BLaER1 (cell line): ENCODE data around the gene ACTN4.

Experiments
- H3K27ac ChIP-seq: shearing (Covaris generic); formaldehyde crosslinking; 2 replicates; pipeline ENCODE4 v1.8.1; 2022
- H3K27me3 ChIP-seq: shearing (Covaris generic); formaldehyde crosslinking; 2 replicates; pipeline ENCODE4 v1.8.1; 2022
- H3K36me3 ChIP-seq: shearing (Covaris generic); formaldehyde crosslinking; 2 replicates; pipeline ENCODE4 v1.8.1; 2022
- H3K4me1 ChIP-seq: shearing (Covaris generic); formaldehyde crosslinking; 2 replicates; pipeline ENCODE4 v1.8.1; 2022
- H3K4me2 ChIP-seq: shearing (Covaris generic); formaldehyde crosslinking; 2 replicates; pipeline ENCODE4 v1.8.1; 2022
- H3K4me3 ChIP-seq: shearing (Covaris generic); formaldehyde crosslinking; 2 replicates; pipeline ENCODE4 v1.8.1; 2022
- H3K9ac ChIP-seq: shearing (Covaris generic); formaldehyde crosslinking; 2 replicates; pipeline ENCODE4 v1.8.1; 2022
- H3K9me3 ChIP-seq: shearing (Covaris generic); formaldehyde crosslinking; 2 replicates; pipeline ENCODE4 v1.8.1; 2022
- H4K20me1 ChIP-seq: shearing (Covaris generic); formaldehyde crosslinking; 2 replicates; pipeline ENCODE4 v1.8.1; 2022
- Cebpa-rat ChIP-seq: shearing (Covaris generic); IDR thresholded peaks from 2 replicates; pipeline ENCODE4 v1.8.1; 2022

The ACTN4 gene

GRCh38 chr19:38684862-38685665 lies 37.6 kb downstream of the ACTN4 start:
- H3K9me3 ChIP-seq, result no peaks in the 10 kb centered on the region
- peak overlapping the region; percentile 69 for H3K9ac ChIP-seq
- peaks cover 94% of the 10 kb centered on the region for H3K4me1 ChIP-seq
- no peaks in the 10 kb centered on the region for H3K27me3 ChIP-seq
- H3K4me3 ChIP-seq, result 0 out of 2 replicates have a peak overlapping the region, but pooled peaks have one; percentile 2
- peak overlapping the region; percentile 89 for H3K4me2 ChIP-seq
- peak overlapping the region; percentile 74 for H3K27ac ChIP-seq
- H4K20me1 ChIP-seq, result peaks cover 58% of the 10 kb centered on the region
- TF ChIP-seq Cebpa-rat, result no peak
- H3K36me3 ChIP-seq, result peaks cover 26% of the 10 kb centered on the region

- peaks cover 94% of the 10 kb centered on the region for H3K4me1 ChIP-seq
- H3K9me3 ChIP-seq, result no peaks in the 10 kb centered on the region
- no peak for TF ChIP-seq Cebpa-rat
- peak overlapping the region; percentile 89 for H3K4me2 ChIP-seq
- peaks cover 28% of the 10 kb centered on the region for H3K36me3 ChIP-seq
- H3K27ac ChIP-seq, result peak overlapping the region; percentile 74
- H3K4me3 ChIP-seq, result peak overlapping the region; percentile 21
- peaks cover 52% of the 10 kb centered on the region for H4K20me1 ChIP-seq
- peak overlapping the region; percentile 69 for H3K9ac ChIP-seq
- no peaks in the 10 kb centered on the region for H3K27me3 ChIP-seq
Observed at GRCh38 chr19:38685666-38686529, 38.4 kb downstream of the ACTN4 start.

- Histone ChIP-seq H3K9me3 (no peaks in the 10 kb centered on the region), H3K27me3 (no peaks in the 10 kb centered on the region), H3K27ac (peak overlapping the region; percentile 74), H4K20me1 (peaks cover 49% of the 10 kb centered on the region), H3K4me2 (peak overlapping the region; percentile 89), H3K9ac (peak overlapping the region; percentile 69; the same call in 1 of the 2 replicates), H3K4me3 (peak overlapping the region; percentile 21), H3K36me3 (peaks cover 23% of the 10 kb centered on the region), H3K4me1 (peaks cover 94% of the 10 kb centered on the region)
- TF ChIP-seq Cebpa-rat, result no peak
Observed at GRCh38 chr19:38686530-38686888, 39.1 kb downstream of the ACTN4 start.

- H3K27ac ChIP-seq, result no peak overlapping the region
- peaks cover 12% of the 10 kb centered on the region for H3K36me3 ChIP-seq
- H3K9me3 ChIP-seq, result no peaks in the 10 kb centered on the region
- no peak for TF ChIP-seq Cebpa-rat
- H3K4me3 ChIP-seq, result no peak overlapping the region
- peak overlapping the region; percentile 89 for H3K4me2 ChIP-seq
- H3K4me1 ChIP-seq, result peaks cover 98% of the 10 kb centered on the region
- H4K20me1 ChIP-seq, result peaks cover 49% of the 10 kb centered on the region
- H3K27me3 ChIP-seq, result no peaks in the 10 kb centered on the region
- no peak overlapping the region for H3K9ac ChIP-seq
Observed at GRCh38 chr19:38687837-38688378, 40.5 kb downstream of the ACTN4 start.

DNA sequence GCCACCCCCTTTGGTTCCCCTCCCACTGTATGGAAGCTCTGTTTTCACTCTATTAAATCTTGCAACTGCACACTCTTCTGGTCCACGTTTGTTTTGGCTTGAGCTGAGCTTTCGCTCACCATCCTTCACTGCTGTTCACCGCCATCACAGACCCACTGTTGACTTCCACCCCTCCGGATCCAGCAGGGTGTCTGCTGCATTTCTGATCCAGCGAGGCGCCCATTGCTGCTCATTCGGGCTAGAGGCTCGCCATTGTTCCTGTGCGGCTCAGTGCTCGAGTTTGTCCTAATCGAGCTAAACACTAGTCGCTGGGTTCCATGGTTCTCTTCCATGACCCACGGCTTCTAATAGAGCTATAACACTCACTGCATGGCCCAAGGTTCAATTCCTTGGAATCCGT lies 42.7 kb downstream of the ACTN4 start:
- Histone ChIP-seq H3K27ac (no peak overlapping the region), H3K27me3 (no peaks in the 10 kb centered on the region), H3K4me1 (peaks cover 98% of the 10 kb centered on the region), H3K9ac (no peak overlapping the region), H3K9me3 (no peaks in the 10 kb centered on the region), H3K4me3 (no peak overlapping the region), H3K4me2 (peak overlapping the region; percentile 86), H4K20me1 (peaks cover 52% of the 10 kb centered on the region), H3K36me3 (peaks cover 12% of the 10 kb centered on the region)
- TF ChIP-seq Cebpa-rat, result no peak

- Histone ChIP-seq H4K20me1 (peaks cover 54% of the 10 kb centered on the region), H3K9me3 (no peaks in the 10 kb centered on the region), H3K36me3 (peaks cover 17% of the 10 kb centered on the region), H3K27me3 (no peaks in the 10 kb centered on the region), H3K4me3 (no peak overlapping the region), H3K9ac (no peak overlapping the region), H3K4me2 (peak overlapping the region; percentile 86), H3K27ac (0 out of 2 replicates have a peak overlapping the region, but pooled peaks have one; percentile 32), H3K4me1 (peaks cover 98% of the 10 kb centered on the region)
- no peak for TF ChIP-seq Cebpa-rat
Observed at GRCh38 chr19:38690832-38691231, 43.4 kb downstream of the ACTN4 start.

- Histone ChIP-seq H3K4me1 (peaks cover 98% of the 10 kb centered on the region), H3K9ac (peak overlapping the region; percentile 69), H3K4me3 (peak overlapping the region; percentile 42; the same call in 1 of the 2 replicates), H4K20me1 (peaks cover 57% of the 10 kb centered on the region), H3K36me3 (peaks cover 29% of the 10 kb centered on the region), H3K27me3 (no peaks in the 10 kb centered on the region), H3K4me2 (peak overlapping the region; percentile 86), H3K27ac (peak overlapping the region; percentile 77), H3K9me3 (no peaks in the 10 kb centered on the region)
- no peak for TF ChIP-seq Cebpa-rat
Observed at GRCh38 chr19:38691938-38692457, 44.5 kb downstream of the ACTN4 start.

DNA sequence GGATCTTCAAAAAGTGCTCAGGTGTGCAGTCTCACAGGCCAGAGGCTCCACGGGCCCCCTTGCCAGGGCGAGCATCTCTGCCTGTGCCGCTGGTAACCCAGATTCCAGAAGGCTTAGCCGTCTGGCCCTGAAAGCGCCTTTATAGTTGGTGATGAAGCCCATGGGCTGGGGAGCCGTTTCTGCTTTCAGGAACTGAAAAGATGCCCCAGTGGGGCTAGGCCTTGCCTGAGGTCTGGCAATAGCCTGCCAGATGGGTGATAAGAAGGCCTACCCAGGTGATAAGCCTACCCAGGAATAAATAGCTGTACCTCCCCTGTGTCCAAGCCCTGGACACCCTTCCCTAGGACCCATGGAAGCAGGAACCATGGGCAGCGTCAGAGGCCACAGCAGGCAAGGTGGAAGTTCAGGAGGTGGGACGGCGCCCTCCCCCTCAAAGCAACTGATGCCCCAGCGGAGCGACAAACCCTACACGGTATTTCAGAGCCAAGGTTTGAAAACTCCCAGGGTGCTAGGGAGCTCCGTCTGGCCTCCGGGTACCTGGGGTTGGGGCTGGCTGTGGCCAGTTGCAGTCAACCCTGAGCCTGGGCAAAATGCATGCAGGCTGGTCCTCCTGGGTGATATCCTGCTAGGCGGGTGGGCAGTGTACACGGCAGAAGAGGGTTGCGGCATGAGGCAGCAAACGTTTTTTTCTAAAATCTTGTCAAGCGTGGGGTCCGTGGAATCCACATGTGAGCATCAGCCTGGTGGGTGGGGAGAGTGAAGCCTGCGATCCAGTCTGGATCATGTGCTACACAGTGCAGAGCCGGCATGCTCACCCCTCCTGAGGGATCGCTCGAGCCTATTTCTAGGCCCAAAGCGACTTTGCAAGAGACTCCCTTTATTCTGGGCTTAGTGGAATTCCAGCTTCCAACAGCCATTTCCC lies 45.3 kb downstream of the ACTN4 start:
- no peaks in the 10 kb centered on the region for H3K27me3 ChIP-seq
- peak overlapping the region; percentile 77 for H3K27ac ChIP-seq
- H3K36me3 ChIP-seq, result peaks cover 36% of the 10 kb centered on the region
- no peak for TF ChIP-seq Cebpa-rat
- peak overlapping the region; percentile 69 for H3K9ac ChIP-seq
- peaks cover 58% of the 10 kb centered on the region for H4K20me1 ChIP-seq
- peak overlapping the region; percentile 42 for H3K4me3 ChIP-seq
- peaks cover 98% of the 10 kb centered on the region for H3K4me1 ChIP-seq
- H3K9me3 ChIP-seq, result no peaks in the 10 kb centered on the region
- H3K4me2 ChIP-seq, result peak overlapping the region; percentile 86
